ENCODE measurements around the gene TBX3.
A peak's percentile ranks its signal among the peaks of the same experiment; 100 is the strongest.

The TBX3 gene

GRCh38 chr12:114671066-114671442 is 12.9 kb downstream of the TBX3 start:
- TF ChIP-seq CTCF (conservative IDR thresholded peaks at IDR 0.05; ENCODE audit: low read depth): no peak
- DNase-seq (ENCODE audit: low spot score): no peak
- CTCF ChIA-PET: no interaction called here
- peak overlapping the region; percentile 82 for H3K27ac ChIP-seq
- POLR2A ChIA-PET (ENCODE audit: low non-redundant PET): no interaction called here

GRCh38 chr12:114670291-114670980 is 13.5 kb downstream of the TBX3 start:
- no peak for TF ChIP-seq CTCF (conservative IDR thresholded peaks at IDR 0.05; ENCODE audit: low read depth)
- no peak for DNase-seq (ENCODE audit: low spot score)
- POLR2A ChIA-PET (ENCODE audit: low non-redundant PET): no interaction called here
- CTCF ChIA-PET: interaction anchor here (1.4 kb wide), 1 partner anchor 14 kb away, joined by 6 read pairs; the partner anchor contains the start of gene TBX3
- H3K27ac ChIP-seq: no peak overlapping the region

- TF ChIP-seq CTCF (conservative IDR thresholded peaks at IDR 0.05; ENCODE audit: low read depth): no peak
- H3K27ac ChIP-seq: peak overlapping the region; percentile 97
- no peak for DNase-seq (ENCODE audit: low spot score)
- ChIA-PET CTCF (interaction anchor here (1.2 to 1.4 kb wide), 2 partner anchors 15 to 44 kb away, joined by 4 to 6 read pairs; partner anchors contain the start of gene TBX3), POLR2A (ENCODE audit: low non-redundant PET) (no interaction called here)
These were observed 14.3 kb downstream of the TBX3 start for GRCh38 chr12:114669401-114670290.

- H3K27ac ChIP-seq: peak overlapping the region; percentile 97
- no peak for TF ChIP-seq CTCF (conservative IDR thresholded peaks at IDR 0.05; ENCODE audit: low read depth)
- no peak for DNase-seq (ENCODE audit: low spot score)
- CTCF ChIA-PET: interaction anchor here (0.6 to 1.5 kb wide), 7 partner anchors 16 to 1231 kb away, joined by 3 to 6 read pairs (median 4); partner anchors contain the start of gene TBX3
- POLR2A ChIA-PET (ENCODE audit: low non-redundant PET): no interaction called here
These were observed 15.1 kb downstream of the TBX3 start for GRCh38 chr12:114668886-114669288.

GRCh38 chr12:114668151-114668885 is 15.7 kb downstream of the TBX3 start:
- CTCF ChIA-PET: interaction anchor here (0.5 to 1.5 kb wide), 15 partner anchors 43 to 1606 kb away, joined by 3 to 7 read pairs (median 4); no protein-coding TSS in a partner anchor
- DNase-seq (ENCODE audit: low spot score): peak; percentile 88
- TF ChIP-seq CTCF (conservative IDR thresholded peaks at IDR 0.05; ENCODE audit: low read depth): peak; percentile 66
- H3K27ac ChIP-seq: peak overlapping the region; percentile 97
- POLR2A ChIA-PET (ENCODE audit: low non-redundant PET): no interaction called here

GRCh38 chr12:114667669-114668150 is 16.3 kb downstream of the TBX3 start:
- ChIA-PET CTCF (interaction anchor here (0.5 to 1.5 kb wide), 10 partner anchors 290 to 1606 kb away, joined by 3 to 7 read pairs (median 4); no protein-coding TSS in a partner anchor), POLR2A (ENCODE audit: low non-redundant PET) (no interaction called here)
- DNase-seq (ENCODE audit: low spot score): no peak
- peak overlapping the region; percentile 97 for H3K27ac ChIP-seq
- TF ChIP-seq CTCF (conservative IDR thresholded peaks at IDR 0.05; ENCODE audit: low read depth): no peak
